ENCODE data around the gene ANXA2. TPM values are rescaled to one million over a fixed set of nuclear protein-coding genes. Genes with fewer than 3 reads are reported as not detected.

ANXA2 gene
- total RNA-seq, 2 donors from 2014 or later = 355 to 392 TPM

DNA sequence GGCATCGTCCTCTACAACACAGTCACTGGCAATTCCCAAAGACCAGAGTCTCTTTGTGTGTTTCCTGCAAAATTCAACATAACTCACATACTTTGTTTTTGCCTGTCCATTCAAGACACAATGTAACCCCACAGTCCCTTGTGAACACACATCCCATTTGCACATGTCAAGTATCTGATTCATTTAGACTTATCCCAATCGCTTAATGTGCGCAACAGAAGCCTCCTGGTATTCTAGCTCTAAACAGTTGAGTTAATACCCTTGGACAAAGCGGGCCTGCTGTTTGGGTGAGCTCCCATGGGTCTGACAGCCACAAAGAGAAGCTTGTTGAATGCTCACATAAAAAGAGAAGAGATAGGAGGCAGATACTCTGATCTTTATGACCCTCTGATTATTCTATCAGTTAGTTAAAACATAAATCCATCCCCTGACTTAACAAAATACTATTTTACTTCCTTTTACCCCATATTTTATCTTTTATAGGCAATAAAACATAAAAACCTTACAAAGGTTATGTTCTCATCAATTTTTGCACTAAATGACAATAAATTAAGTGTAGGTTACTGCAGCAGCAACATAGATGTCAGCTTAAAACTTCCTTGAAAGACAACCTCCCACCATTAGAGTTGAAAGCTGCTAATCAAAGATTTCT lies 79.4 kb downstream of the ANXA2 start:
- peaks cover 3% of the 10 kb centered on the region for H3K27me3 Mint-ChIP-seq (ENCODE audit: insufficient read depth)
- Histone ChIP-seq H3K4me1 (ENCODE audit: control insufficient read depth, insufficient read depth, low read length) (no peaks in the 10 kb centered on the region), H3K27me3 (ENCODE audit: control insufficient read depth, insufficient read depth, low read length, poor library complexity, severe bottlenecking) (no peaks in the 10 kb centered on the region), H3K9me3 (ENCODE audit: control insufficient read depth, low read length) (no peaks in the 10 kb centered on the region), H3K27ac (ENCODE audit: low read depth, low read length) (no peak overlapping the region), H3K36me3 (ENCODE audit: control insufficient read depth, insufficient read depth, low read length) (no peaks in the 10 kb centered on the region), H3K9ac (ENCODE audit: extremely low read depth, low read length, poor library complexity, severe bottlenecking) (no peak overlapping the region), H3K4me3 (ENCODE audit: low read length) (no peak overlapping the region)
- TF ChIP-seq, protein P1, sequence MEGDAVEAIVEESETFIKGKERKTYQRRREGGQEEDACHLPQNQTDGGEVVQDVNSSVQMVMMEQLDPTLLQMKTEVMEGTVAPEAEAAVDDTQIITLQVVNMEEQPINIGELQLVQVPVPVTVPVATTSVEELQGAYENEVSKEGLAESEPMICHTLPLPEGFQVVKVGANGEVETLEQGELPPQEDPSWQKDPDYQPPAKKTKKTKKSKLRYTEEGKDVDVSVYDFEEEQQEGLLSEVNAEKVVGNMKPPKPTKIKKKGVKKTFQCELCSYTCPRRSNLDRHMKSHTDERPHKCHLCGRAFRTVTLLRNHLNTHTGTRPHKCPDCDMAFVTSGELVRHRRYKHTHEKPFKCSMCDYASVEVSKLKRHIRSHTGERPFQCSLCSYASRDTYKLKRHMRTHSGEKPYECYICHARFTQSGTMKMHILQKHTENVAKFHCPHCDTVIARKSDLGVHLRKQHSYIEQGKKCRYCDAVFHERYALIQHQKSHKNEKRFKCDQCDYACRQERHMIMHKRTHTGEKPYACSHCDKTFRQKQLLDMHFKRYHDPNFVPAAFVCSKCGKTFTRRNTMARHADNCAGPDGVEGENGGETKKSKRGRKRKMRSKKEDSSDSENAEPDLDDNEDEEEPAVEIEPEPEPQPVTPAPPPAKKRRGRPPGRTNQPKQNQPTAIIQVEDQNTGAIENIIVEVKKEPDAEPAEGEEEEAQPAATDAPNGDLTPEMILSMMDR (conservative IDR thresholded peaks at IDR 0.05) = no peak
- DNase-seq = no peak
- H3K4me3 Mint-ChIP-seq = no peak overlapping the region
- WGBS, 2 experiments (ENCODE audit: insufficient coverage in 1 of 2, insufficient read length in 1 of 2) = 91 to 100% methylated on average over 3 to 4 of the region's 4 CpGs
- H3K36me3 Mint-ChIP-seq (ENCODE audit: low read depth) = no peaks in the 10 kb centered on the region
- no peaks in the 10 kb centered on the region for H3K4me1 Mint-ChIP-seq
- no peak overlapping the region for H3K27ac Mint-ChIP-seq
- no peaks in the 10 kb centered on the region for H3K9me3 Mint-ChIP-seq

DNA sequence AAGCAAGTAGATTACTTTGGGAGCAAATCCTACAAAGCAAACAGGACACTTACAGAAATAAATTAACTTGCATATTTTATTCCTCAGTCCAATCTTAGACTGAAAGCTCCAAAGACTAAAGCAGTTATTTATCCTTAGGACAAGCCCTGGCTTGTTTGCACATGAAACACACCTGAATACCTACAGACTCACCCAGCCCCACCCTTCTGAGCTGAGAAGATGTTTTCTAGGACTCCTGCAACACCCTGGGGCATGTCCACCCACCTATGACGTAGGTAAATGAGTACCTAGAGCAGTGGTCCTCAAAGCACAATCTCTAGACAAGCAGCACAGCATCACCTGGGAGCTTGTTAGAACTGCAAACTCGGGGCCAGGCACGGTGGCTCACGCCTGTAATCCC lies 80.8 kb downstream of the ANXA2 start:
- TF ChIP-seq, protein P1 (conservative IDR thresholded peaks at IDR 0.05) = no peak
- no peak overlapping the region for H3K27ac ChIP-seq (ENCODE audit: low read depth, low read length)

DNA sequence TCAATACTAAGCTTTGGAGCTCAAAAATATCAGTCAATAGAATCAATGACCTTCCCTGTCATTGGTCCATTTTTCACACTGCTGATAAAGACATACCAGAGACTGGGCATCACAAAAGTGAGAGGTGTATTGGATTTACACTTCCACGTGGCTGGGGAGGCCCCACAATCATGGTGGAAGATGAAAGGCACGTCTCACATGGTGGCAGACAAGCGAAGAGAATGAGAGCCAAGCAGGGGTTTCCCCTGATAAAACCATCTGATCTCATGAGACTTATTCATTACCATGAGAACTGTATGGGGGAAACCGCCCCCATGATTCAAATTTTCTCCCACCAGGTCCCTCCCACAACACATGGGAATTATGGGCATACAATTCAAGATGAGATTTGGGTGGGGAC lies 81.9 kb downstream of the ANXA2 start:
- Mint-ChIP-seq H3K27ac (no peak overlapping the region), H3K4me3 (no peak overlapping the region), H3K27me3 (ENCODE audit: insufficient read depth) (peaks cover 3% of the 10 kb centered on the region), H3K4me1 (no peaks in the 10 kb centered on the region), H3K36me3 (ENCODE audit: low read depth) (no peaks in the 10 kb centered on the region), H3K9me3 (no peaks in the 10 kb centered on the region)
- Histone ChIP-seq H3K27ac (ENCODE audit: low read depth, low read length) (no peak overlapping the region), H3K27me3 (ENCODE audit: control insufficient read depth, insufficient read depth, low read length, poor library complexity, severe bottlenecking) (no peaks in the 10 kb centered on the region), H3K4me3 (ENCODE audit: low read length) (no peak overlapping the region), H3K4me1 (ENCODE audit: control insufficient read depth, insufficient read depth, low read length) (no peaks in the 10 kb centered on the region), H3K36me3 (ENCODE audit: control insufficient read depth, insufficient read depth, low read length) (no peaks in the 10 kb centered on the region), H3K9me3 (ENCODE audit: control insufficient read depth, low read length) (no peaks in the 10 kb centered on the region), H3K9ac (ENCODE audit: extremely low read depth, low read length, poor library complexity, severe bottlenecking) (no peak overlapping the region)
- TF ChIP-seq, protein P1 (conservative IDR thresholded peaks at IDR 0.05) = no peak
- 61 to 70% methylated on average over 3 to 4 of the region's 4 CpGs for WGBS, 2 experiments (ENCODE audit: insufficient coverage in 1 of 2, insufficient read length in 1 of 2)
- no peak for DNase-seq

More for the DNA sequence above, 80.8 kb downstream of the ANXA2 start:
- no peaks in the 10 kb centered on the region for H3K36me3 ChIP-seq (ENCODE audit: control insufficient read depth, insufficient read depth, low read length)
- Mint-ChIP-seq H3K9me3 (no peaks in the 10 kb centered on the region), H3K27ac (no peak overlapping the region), H3K4me3 (no peak overlapping the region), H3K27me3 (ENCODE audit: insufficient read depth) (peaks cover 3% of the 10 kb centered on the region), H3K4me1 (no peaks in the 10 kb centered on the region), H3K36me3 (ENCODE audit: low read depth) (no peaks in the 10 kb centered on the region)
- no peaks in the 10 kb centered on the region for H3K4me1 ChIP-seq (ENCODE audit: control insufficient read depth, insufficient read depth, low read length)
- WGBS, 2 experiments (ENCODE audit: insufficient coverage in 1 of 2, insufficient read length in 1 of 2) = 86 to 95% methylated on average over 4 of the region's 4 CpGs
- no peaks in the 10 kb centered on the region for H3K9me3 ChIP-seq (ENCODE audit: control insufficient read depth, low read length)
- H3K4me3 ChIP-seq (ENCODE audit: low read length) = no peak overlapping the region
- no peak for DNase-seq
- H3K27me3 ChIP-seq (ENCODE audit: control insufficient read depth, insufficient read depth, low read length, poor library complexity, severe bottlenecking) = no peaks in the 10 kb centered on the region
- H3K9ac ChIP-seq (ENCODE audit: extremely low read depth, low read length, poor library complexity, severe bottlenecking) = no peak overlapping the region

Data from endodermal cell (in vitro differentiated cells).